Peyer's patch (tissue), 4 donors: ENCODE measurements around the gene PYM1. TPM values are rescaled to one million over a fixed set of nuclear protein-coding genes. Genes with fewer than 3 reads are reported as not detected.
A peak's percentile ranks its signal among the peaks of the same experiment; 100 is the strongest.

Source experiments
- DNase-seq, 3 donors: peaks; one replicate each; pipeline ENCODE4 v3.0.0-alpha.2; 2017 to 2019
- H3K27ac ChIP-seq, 4 donors: fragments of 200-600 bp; sonication (generic); one replicate each; pipeline ENCODE4 v1.5.1; 2016 to 2019
- H3K27me3 ChIP-seq, 2 donors: fragments of 200-600 bp; sonication (generic); one replicate each; pipeline ENCODE4 v1.5.1; 2019
- H3K36me3 ChIP-seq, 3 donors: fragments of 200-600 bp; sonication (generic); one replicate each; pipeline ENCODE4 v1.5.1; 2016 to 2019
- H3K4me1 ChIP-seq, 4 donors: fragments of 200-600 bp; sonication (generic); one replicate each; pipeline ENCODE4 v1.5.1; 2016 to 2019
- H3K4me3 ChIP-seq, 4 donors: fragments of 200-600 bp; sonication (generic); 1 replicate in 3 of 4; 2 replicates in 1 of 4; pipeline ENCODE4 v1.5.1; 2016 to 2019; ENCODE audit warnings: mild to moderate bottlenecking in 1 of 4
- H3K9me3 ChIP-seq, 4 donors: fragments of 200-600 bp; sonication (generic); one replicate each; pipeline ENCODE4 v1.5.1; 2016 to 2019; ENCODE audit warnings: mild to moderate bottlenecking in 1 of 4
- CTCF ChIP-seq, 6 experiments: fragments of 450-650 bp in 4 of 6; fragments of 200-600 bp in 2 of 6; sonication (generic) in 1 of 6; IDR thresholded peaks; one replicate each; pipeline ENCODE4 v1.5.1; 2017 to 2019; ENCODE audit warnings: antibody characterized with exemption in 6 of 6, mild to moderate bottlenecking in 3 of 6, moderate library complexity in 1 of 6
- POLR2A ChIP-seq, 2 donors: fragments of 450-650 bp; IDR thresholded peaks; one replicate each; pipeline ENCODE4 v1.5.1; 2017; ENCODE audit warnings: antibody characterized with exemption in 2 of 2, mild to moderate bottlenecking in 2 of 2, moderate library complexity in 2 of 2
- total RNA-seq, 4 donors: library from RNA; depleted of rRNA; stranded (reverse); fragments of >200 nt; gene quantifications; one replicate each; pipeline ENCODE4 v1.1.0, GENCODE V29; 2016

PYM1 gene
- total RNA-seq, 4 donors from 2014 or later, result 49.1 to 63.7 (median 52.4) TPM

GRCh38 chr12:55933169-55933798, 5.6 kb upstream of the PYM1 start:
- H3K4me1 ChIP-seq, result peaks cover 0 to 62% (median 12%) of the 10 kb centered on the region in 4 donors
- peak overlapping the region in 3 of 4 donors; percentile 77 to 90 (median 82) for H3K4me3 ChIP-seq
- peak overlapping the region; percentile 95 to 98 (median 96) for H3K27ac ChIP-seq

GRCh38 chr12:55932551-55932910, 4.8 kb upstream of the PYM1 start:
- H3K27ac ChIP-seq, result peak overlapping the region; percentile 95 to 98 (median 96)
- H3K4me3 ChIP-seq, result peak overlapping the region; percentile 77 to 90 (median 82)
- no peaks in the 10 kb centered on the region for H3K27me3 ChIP-seq
- H3K4me1 ChIP-seq, result peaks cover 0 to 66% (median 12%) of the 10 kb centered on the region in 4 donors
- H3K36me3 ChIP-seq, result peaks cover 0 to 12% (median 0%) of the 10 kb centered on the region in 3 donors
- TF ChIP-seq POLR2A (IDR thresholded peaks at IDR 0.05), result peak in 1 of 2 donors; percentile 6
- no peak for TF ChIP-seq CTCF (IDR thresholded peaks at IDR 0.05)
- no peaks in the 10 kb centered on the region for H3K9me3 ChIP-seq
- DNase-seq, result peak in 2 of 3 donors; percentile 63 to 76

More at GRCh38 chr12:55933169-55933798, 5.6 kb upstream of the PYM1 start:
- TF ChIP-seq POLR2A (IDR thresholded peaks at IDR 0.05), result peak; percentile 36 to 78
- TF ChIP-seq CTCF (IDR thresholded peaks at IDR 0.05), result no peak
- DNase-seq, result peak in 2 of 3 donors; percentile 66 to 76
- H3K27me3 ChIP-seq, result no peaks in the 10 kb centered on the region
- H3K9me3 ChIP-seq, result no peaks in the 10 kb centered on the region
- H3K36me3 ChIP-seq, result peaks cover 0 to 20% (median 0%) of the 10 kb centered on the region in 3 donors

- DNase-seq, result peak; percentile 60 to 84 (median 80)
- Histone ChIP-seq H3K27me3 (no peaks in the 10 kb centered on the region), H3K36me3 (peaks cover 0 to 7% (median 0%) of the 10 kb centered on the region in 3 donors), H3K27ac (peak overlapping the region; percentile 95 to 98 (median 96)), H3K4me3 (peak overlapping the region; percentile 77 to 90 (median 82)), H3K9me3 (no peaks in the 10 kb centered on the region), H3K4me1 (peaks cover 0 to 66% (median 12%) of the 10 kb centered on the region in 4 donors)
- TF ChIP-seq CTCF (IDR thresholded peaks at IDR 0.05), result no peak
- peak in 1 of 2 donors; percentile 30 for TF ChIP-seq POLR2A (IDR thresholded peaks at IDR 0.05)
Observed at GRCh38 chr12:55931780-55932550, 4.3 kb upstream of the PYM1 start.

GRCh38 chr12:55931317-55931779, 3.7 kb upstream of the PYM1 start:
- no peak for TF ChIP-seq CTCF (IDR thresholded peaks at IDR 0.05)
- TF ChIP-seq POLR2A (IDR thresholded peaks at IDR 0.05), result peak; percentile 47 to 86
- H3K4me3 ChIP-seq, result peak overlapping the region; percentile 77 to 90 (median 82)
- no peaks in the 10 kb centered on the region for H3K27me3 ChIP-seq
- H3K9me3 ChIP-seq, result no peaks in the 10 kb centered on the region
- peak in 1 of 3 donors; percentile 69 for DNase-seq
- H3K36me3 ChIP-seq, result peaks cover 0 to under 1% (median 0%) of the 10 kb centered on the region in 3 donors
- peaks cover 0 to 65% (median 12%) of the 10 kb centered on the region in 4 donors for H3K4me1 ChIP-seq
- H3K27ac ChIP-seq, result peak overlapping the region; percentile 95 to 98 (median 96)

- H3K27ac ChIP-seq, result peak within 1 kb of the TSS; percentile 95 to 98 (median 96)
- H3K27me3 ChIP-seq, result no peaks in the 10 kb centered on the region
- peak; percentile 73 to 88 (median 87) for DNase-seq
- H3K4me3 ChIP-seq, result peak within 1 kb of the TSS; percentile 77 to 90 (median 82)
- peak; percentile 24 to 77 (median 60) for TF ChIP-seq CTCF (IDR thresholded peaks at IDR 0.05)
- no peak for TF ChIP-seq POLR2A (IDR thresholded peaks at IDR 0.05)
- H3K9me3 ChIP-seq, result no peaks in the 10 kb centered on the region
- H3K36me3 ChIP-seq, result no peaks in the 10 kb centered on the region
- peaks cover 0 to 65% (median 13%) of the 10 kb centered on the region in 4 donors for H3K4me1 ChIP-seq
Observed at GRCh38 chr12:55930771-55931316, 3.1 kb upstream of the PYM1 start, which contains the start of gene DGKA. Gene DGKA, plus strand, starts transcription at chr12:55931162. Its CDS starts 5,342 bp downstream, at chr12:55936504.
